K562 (cell line): ENCODE measurements around the gene NUP43. TPM values are rescaled to one million over a fixed set of nuclear protein-coding genes. Genes with fewer than 3 reads are reported as not detected.

Source experiments
- CCAR2 ChIP-seq: fragments of 200-400 bp; formaldehyde crosslinking; IDR thresholded peaks from 2 replicates; pipeline ENCODE4 v1.6.1; 2017; ENCODE audit warnings: mild to moderate bottlenecking, low read depth, low read length
- COPS2 ChIP-seq: fragments of 450-650 bp; conservative IDR thresholded peaks from 2 replicates; pipeline ENCODE4 v1.6.1; 2016; ENCODE audit warnings: mild to moderate bottlenecking, moderate library complexity
- CXXC5 ChIP-seq: fragments of 250-450 bp; sonication (Bioruptor Pico); IDR thresholded peaks from 2 replicates; pipeline ENCODE4 v1.8.0; 2022; ENCODE audit warnings: inconsistent platforms, mild to moderate bottlenecking, moderate library complexity
- DPF2 ChIP-seq: fragments of 450-650 bp; IDR thresholded peaks from 2 replicates; pipeline ENCODE4 v1.6.1; 2016
- ELF2 ChIP-seq: fragments of 250-450 bp; sonication (Bioruptor Pico); IDR thresholded peaks from 2 replicates; pipeline ENCODE4 v1.5.0; 2021; ENCODE audit warnings: mild to moderate bottlenecking
- GTF2E2 ChIP-seq: fragments of 200-800 bp; sonication (Bioruptor generic); IDR thresholded peaks from 2 replicates; pipeline ENCODE4 v1.6.1; 2016; ENCODE audit warnings: missing genetic modification characterization, missing compliant biosample characterization
- MED1 ChIP-seq: sonication (generic); formaldehyde crosslinking; IDR thresholded peaks from 2 replicates; pipeline ENCODE4 v1.8.1; 2023; ENCODE audit warnings: missing genetic modification reagents, borderline replicate concordance
- NFRKB ChIP-seq: fragments of 450-650 bp; IDR thresholded peaks from 2 replicates; pipeline ENCODE4 v1.6.1; 2016; ENCODE audit warnings: low read depth
- SLC30A9 ChIP-seq: fragments of 250-450 bp; sonication (Bioruptor Pico); IDR thresholded peaks from 2 replicates; pipeline ENCODE4 v1.8.0; 2022; ENCODE audit warnings: mild to moderate bottlenecking, moderate library complexity
- ZFX ChIP-seq: sonication (generic); formaldehyde crosslinking; IDR thresholded peaks from 2 replicates; pipeline ENCODE4 v1.8.0; 2022; ENCODE audit warnings: mild to moderate bottlenecking, missing genetic modification reagents, moderate library complexity
- ZNF143 ChIP-seq: sonication (generic); formaldehyde crosslinking; IDR thresholded peaks from 2 replicates; pipeline ENCODE4 v1.9.0; 2022; ENCODE audit warnings: mild to moderate bottlenecking, missing genetic modification reagents
- ZNF586 ChIP-seq: fragments of 450-650 bp; formaldehyde crosslinking; conservative IDR thresholded peaks from 2 replicates; pipeline ENCODE4 v1.4.0; 2020; ENCODE audit warnings: mild to moderate bottlenecking, moderate library complexity
- polyA plus RNA-seq, 8 experiments: library from polyadenylated mRNA; depleted of rRNA in 4 of 8; stranded (reverse) in 5 of 8; unstranded in 3 of 8; fragments of >200 nt; fragmentation: Nextera tagmentation in 2 of 8; fragmentation: Illumina TruSeq in 1 of 8; extraction: Ambion mirVana in 2 of 8; extraction: Trizol in 1 of 8; gene quantifications; 2 replicates each; pipeline versions ENCODE4 v1.2.1 to v1.2.3, GENCODE V29; 2011 to 2014; ENCODE audit warnings: inconsistent platforms in 1 of 8, missing spikeins in 1 of 8
- total RNA-seq, 7 experiments: library from RNA; depleted of rRNA in 6 of 7; stranded (reverse); fragments of >200 nt in 6 of 7; fragmentation: Illumina TruSeq in 2 of 7; extraction: Trizol in 2 of 7; gene quantifications; 2 replicates each; pipeline versions ENCODE4 v1.2.1 to v1.2.3, GENCODE V29; 2011 to 2021; ENCODE audit warnings: low replicate concordance in 1 of 7
- TF ChIP-seq, protein P1 (sequence below): fragments of 450-650 bp; IDR thresholded peaks from 2 replicates; pipeline ENCODE4 v1.6.1; 2017; ENCODE audit warnings: antibody characterized with exemption, mild to moderate bottlenecking
- TF ChIP-seq, protein P2 (sequence below): sonication (generic); formaldehyde crosslinking; IDR thresholded peaks from 2 replicates; pipeline ENCODE4 v1.8.0; 2022; ENCODE audit warnings: mild to moderate bottlenecking, missing genetic modification reagents
- TF ChIP-seq, protein P3 (sequence below): fragments of 450-650 bp; formaldehyde crosslinking; IDR thresholded peaks from 2 replicates; pipeline ENCODE4 v1.4.0; 2020; ENCODE audit warnings: mild to moderate bottlenecking
- TF ChIP-seq, protein P4 (sequence below): fragments of 450-650 bp; IDR thresholded peaks from 2 replicates; pipeline ENCODE4 v1.6.1; 2016; ENCODE audit warnings: low read depth, mild to moderate bottlenecking, moderate library complexity
- TF ChIP-seq, protein P5 (sequence below), 2 experiments: IDR thresholded peaks in 1 of 2; conservative IDR thresholded peaks in 1 of 2; 2 replicates each; pipeline ENCODE4 v1.6.1; 2016; ENCODE audit warnings: low read depth in 2 of 2, mild to moderate bottlenecking in 1 of 2, missing compliant biosample characterization in 1 of 2, missing genetic modification characterization in 1 of 2, moderate library complexity in 1 of 2

Gene NUP43
- total and polyA plus RNA-seq, 9 of the 15 experiments (the other 6 are each of a cell fraction or from before 2014, with no cell fraction given) = 28.9 to 136 (median 67.4) TPM

DNA sequence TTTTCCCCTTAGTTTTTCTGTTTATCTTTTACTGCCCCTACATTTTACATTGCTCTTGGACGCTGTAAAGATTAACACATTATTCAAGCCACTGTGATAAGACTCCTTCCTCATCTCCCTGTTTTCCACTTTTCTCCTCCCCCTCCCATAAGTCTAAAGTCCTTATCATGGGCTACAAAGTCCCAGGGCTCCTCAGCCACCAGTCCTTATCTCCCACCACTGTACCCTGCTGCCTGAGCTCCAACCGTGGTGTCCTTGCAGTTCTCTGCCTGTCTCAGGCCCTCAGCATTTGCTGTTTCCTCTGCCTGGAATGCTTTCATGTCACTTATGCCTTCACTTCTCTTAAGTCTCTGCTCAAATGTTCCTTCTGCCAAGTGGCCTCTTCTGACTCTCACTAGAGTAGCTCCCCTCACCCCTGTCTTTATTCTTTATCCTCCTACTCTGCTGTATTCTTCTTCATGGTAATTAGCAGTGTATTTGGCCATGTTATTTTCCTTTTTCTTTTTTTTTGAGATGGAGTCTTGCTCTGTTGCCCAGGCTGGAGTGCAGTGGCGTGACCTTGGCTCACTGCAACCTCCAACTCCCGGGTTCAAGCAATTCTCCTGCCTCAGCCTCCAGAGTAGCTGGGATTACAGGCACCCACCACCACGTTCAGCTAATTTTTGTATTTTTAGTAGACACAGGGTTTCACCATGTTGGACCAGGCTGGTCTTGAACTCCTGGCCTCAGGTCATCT is 17.7 kb downstream of the NUP43 start (continued):
- TF ChIP-seq, protein P1, sequence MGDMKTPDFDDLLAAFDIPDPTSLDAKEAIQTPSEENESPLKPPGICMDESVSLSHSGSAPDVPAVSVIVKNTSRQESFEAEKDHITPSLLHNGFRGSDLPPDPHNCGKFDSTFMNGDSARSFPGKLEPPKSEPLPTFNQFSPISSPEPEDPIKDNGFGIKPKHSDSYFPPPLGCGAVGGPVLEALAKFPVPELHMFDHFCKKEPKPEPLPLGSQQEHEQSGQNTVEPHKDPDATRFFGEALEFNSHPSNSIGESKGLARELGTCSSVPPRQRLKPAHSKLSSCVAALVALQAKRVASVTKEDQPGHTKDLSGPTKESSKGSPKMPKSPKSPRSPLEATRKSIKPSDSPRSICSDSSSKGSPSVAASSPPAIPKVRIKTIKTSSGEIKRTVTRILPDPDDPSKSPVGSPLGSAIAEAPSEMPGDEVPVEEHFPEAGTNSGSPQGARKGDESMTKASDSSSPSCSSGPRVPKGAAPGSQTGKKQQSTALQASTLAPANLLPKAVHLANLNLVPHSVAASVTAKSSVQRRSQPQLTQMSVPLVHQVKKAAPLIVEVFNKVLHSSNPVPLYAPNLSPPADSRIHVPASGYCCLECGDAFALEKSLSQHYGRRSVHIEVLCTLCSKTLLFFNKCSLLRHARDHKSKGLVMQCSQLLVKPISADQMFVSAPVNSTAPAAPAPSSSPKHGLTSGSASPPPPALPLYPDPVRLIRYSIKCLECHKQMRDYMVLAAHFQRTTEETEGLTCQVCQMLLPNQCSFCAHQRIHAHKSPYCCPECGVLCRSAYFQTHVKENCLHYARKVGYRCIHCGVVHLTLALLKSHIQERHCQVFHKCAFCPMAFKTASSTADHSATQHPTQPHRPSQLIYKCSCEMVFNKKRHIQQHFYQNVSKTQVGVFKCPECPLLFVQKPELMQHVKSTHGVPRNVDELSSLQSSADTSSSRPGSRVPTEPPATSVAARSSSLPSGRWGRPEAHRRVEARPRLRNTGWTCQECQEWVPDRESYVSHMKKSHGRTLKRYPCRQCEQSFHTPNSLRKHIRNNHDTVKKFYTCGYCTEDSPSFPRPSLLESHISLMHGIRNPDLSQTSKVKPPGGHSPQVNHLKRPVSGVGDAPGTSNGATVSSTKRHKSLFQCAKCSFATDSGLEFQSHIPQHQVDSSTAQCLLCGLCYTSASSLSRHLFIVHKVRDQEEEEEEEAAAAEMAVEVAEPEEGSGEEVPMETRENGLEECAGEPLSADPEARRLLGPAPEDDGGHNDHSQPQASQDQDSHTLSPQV = peak; percentile 79; the same call in 1 of the 2 replicates
- TF ChIP-seq SLC30A9 (CRISPR knock-in tag) = no peak
- TF ChIP-seq, protein P2, sequence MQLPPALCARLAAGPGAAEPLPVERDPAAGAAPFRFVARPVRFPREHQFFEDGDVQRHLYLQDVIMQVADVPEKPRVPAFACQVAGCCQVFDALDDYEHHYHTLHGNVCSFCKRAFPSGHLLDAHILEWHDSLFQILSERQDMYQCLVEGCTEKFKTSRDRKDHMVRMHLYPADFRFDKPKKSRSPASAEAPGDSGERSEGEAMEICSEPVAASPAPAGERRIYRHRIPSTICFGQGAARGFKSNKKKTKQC (CRISPR knock-in tag) = no peak
- TF ChIP-seq GTF2E2 (tag) = no peak
- no peak for TF ChIP-seq ZFX
- TF ChIP-seq, protein P3, sequence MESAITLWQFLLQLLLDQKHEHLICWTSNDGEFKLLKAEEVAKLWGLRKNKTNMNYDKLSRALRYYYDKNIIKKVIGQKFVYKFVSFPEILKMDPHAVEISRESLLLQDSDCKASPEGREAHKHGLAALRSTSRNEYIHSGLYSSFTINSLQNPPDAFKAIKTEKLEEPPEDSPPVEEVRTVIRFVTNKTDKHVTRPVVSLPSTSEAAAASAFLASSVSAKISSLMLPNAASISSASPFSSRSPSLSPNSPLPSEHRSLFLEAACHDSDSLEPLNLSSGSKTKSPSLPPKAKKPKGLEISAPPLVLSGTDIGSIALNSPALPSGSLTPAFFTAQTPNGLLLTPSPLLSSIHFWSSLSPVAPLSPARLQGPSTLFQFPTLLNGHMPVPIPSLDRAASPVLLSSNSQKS = 0 out of 2 replicates have a peak, but pooled peaks have one; percentile 20
- peak; percentile 71 for TF ChIP-seq CXXC5 (CRISPR knock-in tag)
- TF ChIP-seq COPS2 = no peak
- peak; percentile 84 for TF ChIP-seq NFRKB
- TF ChIP-seq DPF2 = peak; percentile 99
- TF ChIP-seq, protein P4, sequence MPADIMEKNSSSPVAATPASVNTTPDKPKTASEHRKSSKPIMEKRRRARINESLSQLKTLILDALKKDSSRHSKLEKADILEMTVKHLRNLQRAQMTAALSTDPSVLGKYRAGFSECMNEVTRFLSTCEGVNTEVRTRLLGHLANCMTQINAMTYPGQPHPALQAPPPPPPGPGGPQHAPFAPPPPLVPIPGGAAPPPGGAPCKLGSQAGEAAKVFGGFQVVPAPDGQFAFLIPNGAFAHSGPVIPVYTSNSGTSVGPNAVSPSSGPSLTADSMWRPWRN = peak; percentile 58; the same call in 1 of the 2 replicates
- TF ChIP-seq ELF2 (CRISPR knock-in tag) = no peak
- no peak for TF ChIP-seq MED1 (CRISPR knock-in tag)
- TF ChIP-seq, protein P5, sequence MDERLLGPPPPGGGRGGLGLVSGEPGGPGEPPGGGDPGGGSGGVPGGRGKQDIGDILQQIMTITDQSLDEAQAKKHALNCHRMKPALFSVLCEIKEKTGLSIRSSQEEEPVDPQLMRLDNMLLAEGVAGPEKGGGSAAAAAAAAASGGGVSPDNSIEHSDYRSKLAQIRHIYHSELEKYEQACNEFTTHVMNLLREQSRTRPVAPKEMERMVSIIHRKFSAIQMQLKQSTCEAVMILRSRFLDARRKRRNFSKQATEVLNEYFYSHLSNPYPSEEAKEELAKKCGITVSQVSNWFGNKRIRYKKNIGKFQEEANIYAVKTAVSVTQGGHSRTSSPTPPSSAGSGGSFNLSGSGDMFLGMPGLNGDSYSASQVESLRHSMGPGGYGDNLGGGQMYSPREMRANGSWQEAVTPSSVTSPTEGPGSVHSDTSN (CRISPR knock-in tag; IDR thresholded peaks at IDR 0.05; ENCODE audit: low read depth) = no peak
- TF ChIP-seq, protein P5 (tag; conservative IDR thresholded peaks at IDR 0.05; ENCODE audit: low read depth) = peak; percentile 37; the same call in 1 of the 2 replicates
- TF ChIP-seq ZNF143 (CRISPR knock-in tag) = no peak
- TF ChIP-seq ZNF586 (CRISPR knock-in tag) = no peak
- TF ChIP-seq CCAR2 = no peak
